Suppressor macrophage (primary cell): Measurements from ENCODE around the gene ATG5.

Experiments used
- DNase-seq, 4 experiments: peaks; one replicate each; pipeline ENCODE4 v3.0.0-alpha.2; 2020 to 2022

ATG5 gene

GRCh38 chr6:106178900-106179299 lies 146.7 kb downstream of the ATG5 start:
- DNase-seq: peak in 2 of 4 experiments; percentile 17 to 19

GRCh38 chr6:106177786-106178185 lies 147.8 kb downstream of the ATG5 start:
- DNase-seq: no peak

- DNase-seq: no peak
These were observed 152.3 kb downstream of the ATG5 start for GRCh38 chr6:106173124-106173879.

GRCh38 chr6:106170030-106170791 lies 155.3 kb downstream of the ATG5 start:
- no peak for DNase-seq

- DNase-seq: no peak
These were observed 156.0 kb downstream of the ATG5 start for GRCh38 chr6:106169517-106169916.

GRCh38 chr6:106168097-106168888 lies 157.3 kb downstream of the ATG5 start:
- DNase-seq: no peak

GRCh38 chr6:106167096-106167814 lies 158.3 kb downstream of the ATG5 start:
- DNase-seq: no peak

GRCh38 chr6:106165885-106166485 lies 159.6 kb downstream of the ATG5 start:
- no peak for DNase-seq

GRCh38 chr6:106163966-106164877 lies 161.3 kb downstream of the ATG5 start:
- DNase-seq: peak; percentile 90 to 98 (median 94)

GRCh38 chr6:106163446-106163965 lies 162.1 kb downstream of the ATG5 start:
- peak; percentile 84 to 92 (median 89) for DNase-seq

- peak in 1 of 4 experiments; percentile 31 for DNase-seq
These were observed 162.6 kb downstream of the ATG5 start for GRCh38 chr6:106162921-106163320.

GRCh38 chr6:106161893-106162292 lies 163.7 kb downstream of the ATG5 start:
- DNase-seq: no peak

- DNase-seq: peak; percentile 47 to 69 (median 53)
These were observed 164.2 kb downstream of the ATG5 start for GRCh38 chr6:106161311-106161874.

GRCh38 chr6:106160189-106160588 lies 165.4 kb downstream of the ATG5 start:
- no peak for DNase-seq

GRCh38 chr6:106159531-106159940 lies 166.0 kb downstream of the ATG5 start:
- DNase-seq: peak in 3 of 4 experiments; percentile 32 to 40 (median 36)

GRCh38 chr6:106158816-106159215 lies 166.7 kb downstream of the ATG5 start:
- no peak for DNase-seq

GRCh38 chr6:106156863-106157262 lies 168.7 kb downstream of the ATG5 start:
- no peak for DNase-seq

- DNase-seq: no peak
These were observed 169.1 kb downstream of the ATG5 start for GRCh38 chr6:106156413-106156812.

- DNase-seq: peak; percentile 68 to 84 (median 76)
These were observed 170.2 kb downstream of the ATG5 start for GRCh38 chr6:106155219-106155830.

- DNase-seq: no peak
These were observed 171.2 kb downstream of the ATG5 start for GRCh38 chr6:106154326-106154725.
